HG03378 (cell line): ENCODE results near the gene PKN3.
"Not testable (repeated sequence)": the region's sequence is repeated elsewhere in the genome, so short reads cannot be mapped to it uniquely, and the experiment has no call there.

ENCODE experiments used
- ATAC-seq: cut with Tn5 transposase; IDR thresholded peaks from one replicate; pipeline ENCODE4 v1.9.1; 2021; ENCODE audit warnings: mild to moderate bottlenecking, moderate library complexity; ENCODE audit not compliant: unreplicated experiment

PKN3 gene

GRCh38 chr9:128690684-128691034 is 11.6 kb upstream of the PKN3 start:
- ATAC-seq, result no peak

- not testable (repeated sequence) for ATAC-seq
Measured at GRCh38 chr9:128693738-128694137, 8.6 kb upstream of the PKN3 start.

- ATAC-seq, result no peak
Measured at GRCh38 chr9:128694344-128694743, 8.0 kb upstream of the PKN3 start.

- ATAC-seq, result no peak
Measured at GRCh38 chr9:128696923-128697707, 5.2 kb upstream of the PKN3 start.

GRCh38 chr9:128699096-128699795 is 3.1 kb upstream of the PKN3 start:
- ATAC-seq, result not testable (repeated sequence)

- no peak for ATAC-seq
Measured at GRCh38 chr9:128701227-128701854, 962 bp upstream of the PKN3 start.

- ATAC-seq, result no peak
Measured at GRCh38 chr9:128702949-128703615, 779 bp downstream of the PKN3 start.

- ATAC-seq, result no peak
Measured at GRCh38 chr9:128703616-128704355, 1.5 kb downstream of the PKN3 start.

GRCh38 chr9:128704356-128704670 is 2.0 kb downstream of the PKN3 start:
- ATAC-seq, result no peak

GRCh38 chr9:128705051-128705965 is 3.0 kb downstream of the PKN3 start:
- ATAC-seq, result no peak

- no peak for ATAC-seq
Measured at GRCh38 chr9:128706045-128706444, 3.7 kb downstream of the PKN3 start.

- ATAC-seq, result no peak
Measured at GRCh38 chr9:128706671-128707381, 4.5 kb downstream of the PKN3 start.

GRCh38 chr9:128707446-128707845 is 5.1 kb downstream of the PKN3 start:
- ATAC-seq, result no peak

GRCh38 chr9:128712451-128713410 is 10.4 kb downstream of the PKN3 start:
- no peak for ATAC-seq

GRCh38 chr9:128713411-128713780 is 11.1 kb downstream of the PKN3 start:
- ATAC-seq, result no peak

- ATAC-seq, result no peak
Measured at GRCh38 chr9:128713941-128714573, 11.8 kb downstream of the PKN3 start.

- no peak for ATAC-seq
Measured at GRCh38 chr9:128714586-128715435, 12.5 kb downstream of the PKN3 start.
